Measurements from ENCODE around the gene TMEM98.

The TMEM98 gene

DNA sequence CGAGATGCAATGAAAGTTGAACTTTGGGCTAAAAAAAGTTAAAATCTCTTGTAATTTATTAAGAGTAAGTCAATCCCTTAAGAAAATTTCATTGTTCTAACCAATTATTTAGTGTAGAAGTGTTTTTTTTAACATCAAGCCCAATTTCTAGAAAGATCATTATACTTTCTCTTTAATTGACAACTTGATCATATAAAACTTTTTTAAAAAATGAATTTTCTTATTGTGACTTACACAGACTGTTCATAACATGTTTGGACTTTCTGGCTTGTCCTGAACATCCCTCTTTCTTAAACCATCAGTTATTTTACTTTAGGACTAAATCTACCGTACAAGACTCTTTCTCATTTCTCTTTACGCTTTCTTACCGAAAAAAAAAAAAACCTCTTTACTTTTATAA, 26.2 kb upstream of the TMEM98 start:
- TF ChIP-seq, protein P1, sequence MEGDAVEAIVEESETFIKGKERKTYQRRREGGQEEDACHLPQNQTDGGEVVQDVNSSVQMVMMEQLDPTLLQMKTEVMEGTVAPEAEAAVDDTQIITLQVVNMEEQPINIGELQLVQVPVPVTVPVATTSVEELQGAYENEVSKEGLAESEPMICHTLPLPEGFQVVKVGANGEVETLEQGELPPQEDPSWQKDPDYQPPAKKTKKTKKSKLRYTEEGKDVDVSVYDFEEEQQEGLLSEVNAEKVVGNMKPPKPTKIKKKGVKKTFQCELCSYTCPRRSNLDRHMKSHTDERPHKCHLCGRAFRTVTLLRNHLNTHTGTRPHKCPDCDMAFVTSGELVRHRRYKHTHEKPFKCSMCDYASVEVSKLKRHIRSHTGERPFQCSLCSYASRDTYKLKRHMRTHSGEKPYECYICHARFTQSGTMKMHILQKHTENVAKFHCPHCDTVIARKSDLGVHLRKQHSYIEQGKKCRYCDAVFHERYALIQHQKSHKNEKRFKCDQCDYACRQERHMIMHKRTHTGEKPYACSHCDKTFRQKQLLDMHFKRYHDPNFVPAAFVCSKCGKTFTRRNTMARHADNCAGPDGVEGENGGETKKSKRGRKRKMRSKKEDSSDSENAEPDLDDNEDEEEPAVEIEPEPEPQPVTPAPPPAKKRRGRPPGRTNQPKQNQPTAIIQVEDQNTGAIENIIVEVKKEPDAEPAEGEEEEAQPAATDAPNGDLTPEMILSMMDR (IDR thresholded peaks at IDR 0.05) = no peak
- Histone ChIP-seq H3K4me3 (ENCODE audit: low read depth in 1 of 2, low read length in 1 of 2) (no peak overlapping the region), H3K36me3 (no peaks in the 10 kb centered on the region), H3K27ac (no peak overlapping the region), H3K9me3 (no peaks in the 10 kb centered on the region), H3K4me1 (ENCODE audit: control insufficient read depth in 1 of 2, insufficient read depth in 1 of 2, low read depth in 1 of 2, low read length in 1 of 2) (no peaks in the 10 kb centered on the region), H3K27me3 (peaks cover 15% of the 10 kb centered on the region)

GRCh38 chr17:32903774-32904673, 23.9 kb upstream of the TMEM98 start:
- H3K27ac ChIP-seq = no peak overlapping the region
- TF ChIP-seq, protein P1 (IDR thresholded peaks at IDR 0.05) = no peak
- H3K4me1 ChIP-seq (ENCODE audit: control insufficient read depth in 1 of 2, insufficient read depth in 1 of 2, low read depth in 1 of 2, low read length in 1 of 2) = no peaks in the 10 kb centered on the region
- H3K27me3 ChIP-seq = peaks cover 15% of the 10 kb centered on the region
- no peak overlapping the region for H3K4me3 ChIP-seq (ENCODE audit: low read depth in 1 of 2, low read length in 1 of 2)
- H3K36me3 ChIP-seq = no peaks in the 10 kb centered on the region
- H3K9me3 ChIP-seq = no peaks in the 10 kb centered on the region

GRCh38 chr17:32904891-32905290, 23.1 kb upstream of the TMEM98 start:
- H3K9me3 ChIP-seq = no peaks in the 10 kb centered on the region
- no peaks in the 10 kb centered on the region for H3K4me1 ChIP-seq (ENCODE audit: control insufficient read depth in 1 of 2, insufficient read depth in 1 of 2, low read depth in 1 of 2, low read length in 1 of 2)
- H3K27me3 ChIP-seq = peaks cover 15% of the 10 kb centered on the region
- no peak overlapping the region for H3K27ac ChIP-seq
- H3K4me3 ChIP-seq (ENCODE audit: low read depth in 1 of 2, low read length in 1 of 2) = no peak overlapping the region
- no peaks in the 10 kb centered on the region for H3K36me3 ChIP-seq
- TF ChIP-seq, protein P1 (IDR thresholded peaks at IDR 0.05) = no peak

- H3K9me3 ChIP-seq = no peaks in the 10 kb centered on the region
- H3K27ac ChIP-seq = no peak overlapping the region
- TF ChIP-seq, protein P1 (IDR thresholded peaks at IDR 0.05) = no peak
- no peak overlapping the region for H3K4me3 ChIP-seq (ENCODE audit: low read depth in 1 of 2, low read length in 1 of 2)
- peaks cover 15% of the 10 kb centered on the region for H3K27me3 ChIP-seq
- no peaks in the 10 kb centered on the region for H3K36me3 ChIP-seq
- no peaks in the 10 kb centered on the region for H3K4me1 ChIP-seq (ENCODE audit: control insufficient read depth in 1 of 2, insufficient read depth in 1 of 2, low read depth in 1 of 2, low read length in 1 of 2)
Measured at GRCh38 chr17:32907583-32907982, 20.4 kb upstream of the TMEM98 start.

GRCh38 chr17:32909787-32910369, 18.1 kb upstream of the TMEM98 start:
- H3K27me3 ChIP-seq = peaks cover 6% of the 10 kb centered on the region
- H3K4me3 ChIP-seq (ENCODE audit: low read depth in 1 of 2, low read length in 1 of 2) = no peak overlapping the region
- no peak overlapping the region for H3K27ac ChIP-seq
- no peaks in the 10 kb centered on the region for H3K36me3 ChIP-seq
- TF ChIP-seq, protein P1 (IDR thresholded peaks at IDR 0.05) = no peak
- H3K9me3 ChIP-seq = no peaks in the 10 kb centered on the region
- H3K4me1 ChIP-seq (ENCODE audit: control insufficient read depth in 1 of 2, insufficient read depth in 1 of 2, low read depth in 1 of 2, low read length in 1 of 2) = no peaks in the 10 kb centered on the region
